PFSK-1 (cell line): ENCODE data around the gene SUPT3H.

Experiments used
- POLR2AphosphoS5 ChIP-seq: IDR thresholded peaks from 2 replicates; pipeline ENCODE4 v1.6.1; 2012; ENCODE audit warnings: low read depth, mild to moderate bottlenecking, control low read depth, low read length, moderate library complexity
- TAF1 ChIP-seq: IDR thresholded peaks from 2 replicates; pipeline ENCODE4 v1.6.1; 2012; ENCODE audit warnings: low read length, control low read depth, borderline replicate concordance; ENCODE audit not compliant: insufficient read depth
- TF ChIP-seq, protein P1 (sequence below), 2 experiments: IDR thresholded peaks; 2 replicates each; pipeline versions ENCODE4 v1.6.1 to v1.8.0; 2011 to 2012; ENCODE audit warnings: low read depth in 2 of 2, low read length in 2 of 2, control low read depth in 1 of 2, inconsistent platforms in 1 of 2, mild to moderate bottlenecking in 1 of 2, moderate library complexity in 1 of 2; ENCODE audit not compliant: insufficient read depth in 1 of 2

DNA sequence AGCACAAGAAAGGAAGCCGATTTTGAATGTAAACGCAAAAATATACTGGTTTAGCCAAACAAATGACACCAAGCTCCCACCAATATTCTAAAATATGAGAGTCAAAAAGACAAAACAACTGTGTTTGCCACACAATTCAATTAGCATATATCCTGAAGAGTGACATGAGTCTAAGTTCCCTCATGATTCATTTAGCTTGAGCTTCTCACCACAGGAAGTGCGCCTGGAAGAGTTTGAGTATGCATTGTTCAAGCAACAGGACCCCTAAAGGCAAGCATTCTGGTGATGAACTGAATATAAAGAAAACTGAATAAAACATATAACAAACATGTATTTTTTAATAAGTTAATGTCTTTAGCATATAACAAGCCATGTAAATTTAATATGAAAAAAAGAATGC is 164.8 kb downstream of the SUPT3H start:
- TF ChIP-seq POLR2AphosphoS5 (no peak), TAF1 (no peak)
- TF ChIP-seq, protein P1, sequence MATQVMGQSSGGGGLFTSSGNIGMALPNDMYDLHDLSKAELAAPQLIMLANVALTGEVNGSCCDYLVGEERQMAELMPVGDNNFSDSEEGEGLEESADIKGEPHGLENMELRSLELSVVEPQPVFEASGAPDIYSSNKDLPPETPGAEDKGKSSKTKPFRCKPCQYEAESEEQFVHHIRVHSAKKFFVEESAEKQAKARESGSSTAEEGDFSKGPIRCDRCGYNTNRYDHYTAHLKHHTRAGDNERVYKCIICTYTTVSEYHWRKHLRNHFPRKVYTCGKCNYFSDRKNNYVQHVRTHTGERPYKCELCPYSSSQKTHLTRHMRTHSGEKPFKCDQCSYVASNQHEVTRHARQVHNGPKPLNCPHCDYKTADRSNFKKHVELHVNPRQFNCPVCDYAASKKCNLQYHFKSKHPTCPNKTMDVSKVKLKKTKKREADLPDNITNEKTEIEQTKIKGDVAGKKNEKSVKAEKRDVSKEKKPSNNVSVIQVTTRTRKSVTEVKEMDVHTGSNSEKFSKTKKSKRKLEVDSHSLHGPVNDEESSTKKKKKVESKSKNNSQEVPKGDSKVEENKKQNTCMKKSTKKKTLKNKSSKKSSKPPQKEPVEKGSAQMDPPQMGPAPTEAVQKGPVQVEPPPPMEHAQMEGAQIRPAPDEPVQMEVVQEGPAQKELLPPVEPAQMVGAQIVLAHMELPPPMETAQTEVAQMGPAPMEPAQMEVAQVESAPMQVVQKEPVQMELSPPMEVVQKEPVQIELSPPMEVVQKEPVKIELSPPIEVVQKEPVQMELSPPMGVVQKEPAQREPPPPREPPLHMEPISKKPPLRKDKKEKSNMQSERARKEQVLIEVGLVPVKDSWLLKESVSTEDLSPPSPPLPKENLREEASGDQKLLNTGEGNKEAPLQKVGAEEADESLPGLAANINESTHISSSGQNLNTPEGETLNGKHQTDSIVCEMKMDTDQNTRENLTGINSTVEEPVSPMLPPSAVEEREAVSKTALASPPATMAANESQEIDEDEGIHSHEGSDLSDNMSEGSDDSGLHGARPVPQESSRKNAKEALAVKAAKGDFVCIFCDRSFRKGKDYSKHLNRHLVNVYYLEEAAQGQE (IDR thresholded peaks at IDR 0.05; ENCODE audit: insufficient read depth in 1 of 2, low read depth in 2 of 2, low read length in 2 of 2): no peak
